RCC 7860 (cell line): ENCODE data around the gene UNC119B.

Source experiments
- DNase-seq: peaks from one replicate; pipeline ENCODE4 v3.0.0-alpha.2; 2015; ENCODE audit warnings: low spot score
- FAIRE-seq: peaks from 2 replicates; lab custom pipeline; 2012; peaks lifted over from hg19 to GRCh38; lab: Jason Lieb, UNC

Gene UNC119B

DNA sequence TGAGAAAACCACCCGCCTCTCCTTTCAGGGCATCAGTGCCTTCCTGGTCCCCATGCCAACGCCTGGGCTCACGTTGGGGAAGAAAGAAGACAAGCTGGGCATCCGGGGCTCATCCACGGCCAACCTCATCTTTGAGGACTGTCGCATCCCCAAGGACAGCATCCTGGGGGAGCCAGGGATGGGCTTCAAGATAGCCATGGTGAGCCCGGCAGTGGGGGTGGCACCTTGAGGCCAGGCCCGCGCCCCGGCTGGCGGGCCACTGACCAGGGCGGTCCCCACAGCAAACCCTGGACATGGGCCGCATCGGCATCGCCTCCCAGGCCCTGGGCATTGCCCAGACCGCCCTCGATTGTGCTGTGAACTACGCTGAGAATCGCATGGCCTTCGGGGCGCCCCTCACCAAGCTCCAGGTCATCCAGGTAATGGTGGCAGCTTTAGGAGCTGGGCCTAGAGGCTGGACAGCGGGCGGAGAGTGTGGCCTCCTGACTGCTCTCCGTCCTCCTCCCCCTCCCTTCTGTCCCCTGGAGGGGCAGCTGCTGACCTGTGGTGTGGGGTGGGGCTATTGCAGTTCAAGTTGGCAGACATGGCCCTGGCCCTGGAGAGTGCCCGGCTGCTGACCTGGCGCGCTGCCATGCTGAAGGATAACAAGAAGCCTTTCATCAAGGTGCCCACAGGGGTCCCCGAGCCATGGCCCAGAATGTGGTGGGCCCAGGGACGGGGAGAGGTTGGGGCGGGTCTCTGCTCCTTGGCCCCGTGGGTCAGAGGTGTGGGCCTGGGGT is 28.2 kb downstream of the UNC119B start:
- no peak for FAIRE-seq
- no peak for DNase-seq

DNA sequence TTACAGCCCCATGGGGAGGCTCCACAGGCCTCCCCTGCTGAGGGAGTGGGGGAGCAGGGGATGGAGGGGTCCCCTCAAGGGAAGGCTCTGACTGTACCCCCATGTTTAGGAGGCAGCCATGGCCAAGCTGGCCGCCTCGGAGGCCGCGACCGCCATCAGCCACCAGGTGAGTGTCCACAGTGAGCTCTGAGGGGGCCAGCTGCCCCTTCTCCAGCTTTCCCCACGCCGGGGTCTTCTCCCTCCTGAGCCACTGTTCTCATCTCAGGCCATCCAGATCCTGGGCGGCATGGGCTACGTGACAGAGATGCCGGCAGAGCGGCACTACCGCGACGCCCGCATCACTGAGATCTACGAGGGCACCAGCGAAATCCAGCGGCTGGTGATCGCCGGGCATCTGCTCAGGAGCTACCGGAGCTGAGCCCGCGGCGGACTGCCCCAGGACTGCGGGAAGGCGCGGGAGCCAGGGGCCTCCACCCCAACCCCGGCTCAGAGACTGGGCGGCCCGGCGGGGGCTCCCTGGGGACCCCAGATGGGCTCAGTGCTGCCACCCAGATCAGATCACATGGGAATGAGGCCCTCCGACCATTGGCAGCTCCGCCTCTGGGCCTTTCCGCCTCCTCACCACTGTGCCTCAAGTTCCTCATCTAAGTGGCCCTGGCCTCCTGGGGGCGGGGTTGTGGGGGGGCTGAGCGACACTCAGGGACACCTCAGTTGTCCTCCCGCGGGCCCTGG is 28.9 kb downstream of the UNC119B start:
- DNase-seq (no peak), FAIRE-seq (no peak)

DNA sequence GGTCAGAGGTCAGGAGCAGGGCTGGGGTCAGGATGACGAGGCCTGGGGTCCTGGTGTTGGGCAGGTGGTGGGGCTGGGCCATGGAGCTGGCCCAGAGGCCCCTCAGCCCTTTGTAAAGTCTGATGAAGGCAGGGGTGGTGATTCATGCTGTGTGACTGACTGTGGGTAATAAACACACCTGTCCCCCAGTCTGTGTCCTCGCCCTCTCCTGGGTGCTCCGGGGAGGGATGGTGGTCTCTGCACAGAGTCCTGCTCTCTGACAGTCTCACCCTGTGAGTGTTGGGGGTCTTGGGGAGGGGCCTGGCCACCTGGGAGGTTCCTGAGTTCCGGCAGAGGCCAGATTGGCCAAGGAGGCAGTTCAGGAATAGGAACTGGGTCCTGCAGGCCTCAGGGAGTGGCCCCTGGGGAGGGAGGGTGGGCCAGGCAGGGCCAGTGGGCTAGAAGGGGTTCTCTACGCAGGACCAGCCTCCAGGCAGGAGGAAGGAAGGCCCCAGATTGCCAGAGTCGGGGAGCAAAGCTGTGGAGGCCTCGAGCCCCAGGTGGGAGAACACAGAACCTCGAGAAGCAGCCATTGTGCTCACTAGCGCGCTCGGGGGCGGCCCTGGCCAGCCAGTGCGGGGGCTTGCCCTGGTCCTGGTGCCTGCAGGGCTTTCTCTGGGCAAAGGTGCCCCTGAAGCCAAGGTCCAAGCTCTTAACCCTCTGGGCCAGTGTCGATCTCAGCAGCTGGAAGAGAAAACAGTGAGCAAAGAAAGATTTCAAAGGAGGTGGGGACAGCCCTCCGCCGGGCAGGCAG is 29.8 kb downstream of the UNC119B start:
- FAIRE-seq: no peak

GRCh38 chr12:120740871-120741270 is 30.6 kb downstream of the UNC119B start:
- FAIRE-seq (no peak), DNase-seq (no peak)

More for the DNA sequence above, 29.8 kb downstream of the UNC119B start:
- DNase-seq: no peak

DNA sequence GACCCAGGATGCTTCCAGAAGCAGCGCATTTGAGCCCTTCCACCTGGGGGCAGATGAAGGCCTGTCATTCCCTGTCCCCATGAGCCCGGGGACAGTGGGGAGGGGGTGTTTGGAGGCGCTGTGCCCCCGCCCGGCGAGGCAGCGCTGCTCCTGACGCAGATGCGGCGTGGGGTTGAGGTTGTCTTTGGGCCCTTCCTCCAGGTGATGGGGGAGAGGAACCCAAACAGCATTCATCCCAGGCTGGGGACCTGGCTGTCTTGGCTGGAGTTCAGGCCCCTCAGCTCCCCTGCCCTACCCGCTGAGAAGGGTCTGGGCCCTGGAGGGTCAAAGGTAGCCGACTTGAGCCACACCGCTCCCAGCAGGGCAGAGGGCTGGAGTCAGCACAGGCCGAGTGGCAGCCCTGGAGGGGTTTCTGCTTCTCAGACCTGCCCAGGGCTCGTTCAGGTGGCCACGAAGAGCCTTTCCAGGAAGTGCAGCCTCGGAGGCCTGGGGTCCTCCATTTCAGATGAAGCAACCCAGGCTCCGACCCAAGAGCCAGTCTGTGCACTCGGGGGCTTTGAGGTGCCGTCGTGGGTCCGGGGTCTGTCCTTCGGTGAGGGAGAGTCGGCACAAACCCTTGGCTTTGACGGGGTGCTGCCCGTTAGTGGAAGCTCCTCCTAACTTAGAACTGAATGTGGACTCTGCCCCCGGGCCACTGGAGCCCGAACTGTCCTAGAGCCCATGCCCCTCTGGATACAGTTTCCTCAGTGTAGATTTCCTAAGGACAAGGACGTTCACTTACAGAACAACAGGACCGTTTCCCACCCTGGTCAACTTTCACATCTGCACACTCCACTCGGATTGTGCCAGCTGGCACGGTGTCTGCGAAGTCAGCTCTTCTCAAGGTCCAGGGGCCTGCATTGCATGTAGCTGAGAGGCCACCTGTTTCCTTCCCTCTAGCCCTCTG is 31.5 kb downstream of the UNC119B start:
- DNase-seq (no peak), FAIRE-seq (no peak)

DNA sequence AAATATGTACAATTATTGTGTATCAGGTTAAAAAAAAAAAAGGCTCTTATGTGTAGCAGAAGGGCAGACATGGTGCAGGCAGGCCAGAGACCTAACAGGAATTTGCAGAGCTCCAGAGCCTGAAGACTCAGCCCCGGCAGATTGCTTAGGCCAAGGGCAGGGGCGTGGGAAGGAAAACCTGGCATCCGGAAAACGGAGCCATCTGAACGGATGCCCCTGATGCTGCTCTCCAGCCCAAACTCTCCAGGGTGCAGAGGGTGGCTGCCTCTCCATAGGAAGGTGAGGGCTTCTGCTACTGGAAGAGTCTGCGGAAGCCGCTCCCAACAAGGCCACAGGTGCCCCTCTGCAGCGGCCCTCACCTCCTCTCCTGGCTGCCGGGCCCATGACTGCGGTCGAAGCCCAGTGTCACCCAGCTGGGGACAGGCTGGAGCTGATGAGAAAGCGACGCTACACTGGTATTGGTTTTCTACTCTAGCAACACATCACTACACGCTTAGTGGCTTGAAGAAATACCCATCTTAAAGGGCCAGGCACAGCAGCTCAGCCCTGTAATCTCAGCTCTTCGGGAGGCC is 34.8 kb downstream of the UNC119B start:
- DNase-seq (no peak), FAIRE-seq (no peak)

DNA sequence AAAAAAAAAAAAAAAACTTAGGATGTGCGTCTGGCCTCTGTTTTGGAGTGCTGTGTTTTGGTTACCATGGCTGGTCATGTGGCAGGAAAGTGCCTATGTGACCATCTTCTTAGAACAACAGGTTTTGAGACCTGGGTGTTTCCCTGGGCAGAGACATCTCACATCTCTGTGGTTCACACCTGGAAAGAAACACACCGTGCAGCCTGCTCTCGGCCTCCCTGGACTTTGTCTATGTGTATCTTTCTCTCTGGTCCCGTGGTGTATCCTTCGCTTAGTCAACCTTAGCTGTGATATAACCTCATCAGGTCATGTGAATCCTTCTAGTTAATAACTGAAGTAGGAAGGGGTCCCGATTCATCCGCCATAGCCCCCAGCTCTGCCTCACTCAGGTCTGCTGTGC is 38.0 kb downstream of the UNC119B start:
- FAIRE-seq (no peak), DNase-seq (no peak)

DNA sequence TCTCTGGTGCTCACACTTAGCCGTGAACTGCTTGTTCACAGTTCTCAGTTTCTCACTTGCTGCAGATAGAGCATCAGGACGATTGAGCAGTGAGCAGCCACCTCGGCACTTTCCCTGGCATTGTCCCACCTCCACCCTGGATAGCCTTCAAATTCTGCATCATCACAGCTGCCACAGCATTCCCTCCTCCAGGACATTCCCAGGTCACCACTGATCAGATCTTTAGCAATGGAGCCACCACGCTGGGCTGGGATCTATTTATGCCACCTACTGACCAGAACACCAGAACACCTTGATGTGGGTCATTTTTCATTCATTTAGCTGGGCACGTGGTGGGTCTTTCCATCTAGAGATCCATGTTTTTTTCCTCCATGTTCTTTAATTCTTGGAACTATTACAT is 39.0 kb downstream of the UNC119B start:
- FAIRE-seq (no peak), DNase-seq (no peak)

- FAIRE-seq (no peak), DNase-seq (no peak)
Observed at GRCh38 chr12:120750806-120751205, 40.5 kb downstream of the UNC119B start.

DNA sequence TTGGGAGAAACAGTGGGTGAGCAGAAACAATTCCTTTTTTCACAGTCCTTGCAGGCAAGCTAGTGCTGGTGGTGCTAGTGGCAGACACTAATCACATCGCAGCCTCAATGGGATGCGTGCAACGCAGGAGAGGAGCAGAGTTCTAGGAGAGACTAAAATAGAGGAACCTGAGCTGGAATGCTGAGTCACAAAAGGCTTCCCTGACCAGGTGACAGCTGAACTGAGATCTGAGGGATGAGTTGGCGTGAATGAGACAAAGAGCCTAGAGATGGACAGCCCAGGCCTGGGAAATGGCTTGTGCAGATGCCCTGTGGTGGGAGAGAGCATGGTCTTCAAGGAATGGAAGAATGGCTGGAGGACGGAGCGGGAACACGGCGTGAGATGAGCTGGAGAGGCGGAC is 41.1 kb downstream of the UNC119B start:
- no peak for FAIRE-seq
- no peak for DNase-seq

- DNase-seq (no peak), FAIRE-seq (no peak)
Observed at GRCh38 chr12:120754792-120755191, 44.5 kb downstream of the UNC119B start.

- DNase-seq: no peak
- no peak for FAIRE-seq
Observed at GRCh38 chr12:120755269-120755668, 45.0 kb downstream of the UNC119B start.

- FAIRE-seq (no peak), DNase-seq (no peak)
Observed at GRCh38 chr12:120757226-120757742, 47.0 kb downstream of the UNC119B start.

- FAIRE-seq: no peak
- no peak for DNase-seq
Observed at GRCh38 chr12:120757949-120758348, 47.7 kb downstream of the UNC119B start.

- FAIRE-seq (no peak), DNase-seq (no peak)
Observed at GRCh38 chr12:120758798-120759590, 48.7 kb downstream of the UNC119B start.

DNA sequence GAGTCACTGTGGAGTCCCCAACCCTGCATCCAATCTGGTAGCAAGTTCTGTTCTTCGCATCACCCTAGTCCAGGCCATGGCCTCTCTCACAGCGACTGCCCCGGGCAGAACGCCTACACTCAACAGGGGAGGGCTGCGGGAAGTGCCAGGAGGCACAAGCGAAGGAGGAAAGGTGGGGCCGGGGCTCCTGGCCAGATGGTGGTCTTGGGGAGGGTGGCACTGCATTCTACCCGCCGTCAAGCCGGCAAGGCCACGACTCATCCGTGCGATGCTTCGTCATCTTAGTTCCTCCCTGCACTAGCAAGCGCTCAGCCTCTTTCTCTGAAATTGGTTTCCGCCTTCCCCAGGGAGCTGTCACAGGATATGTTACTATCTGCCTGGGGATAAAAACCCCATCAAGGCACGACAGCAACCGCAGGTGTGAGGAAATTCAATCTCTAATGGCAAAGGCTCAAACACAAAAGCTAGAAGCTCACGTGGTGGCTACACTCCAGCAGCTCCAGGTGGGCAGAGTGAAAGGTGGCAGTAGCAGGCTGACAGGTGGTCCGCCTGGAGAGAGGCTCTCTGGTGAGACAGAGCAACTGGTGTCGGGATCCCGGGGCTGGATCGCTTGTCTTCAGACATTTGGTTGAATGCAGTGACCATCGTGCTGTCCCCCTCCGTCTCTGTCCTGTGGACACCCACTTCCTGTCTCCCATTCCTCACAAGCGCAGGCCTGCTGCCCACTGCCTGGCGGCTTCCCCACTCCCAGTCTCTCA is 49.5 kb downstream of the UNC119B start:
- no peak for FAIRE-seq
- DNase-seq: no peak

DNA sequence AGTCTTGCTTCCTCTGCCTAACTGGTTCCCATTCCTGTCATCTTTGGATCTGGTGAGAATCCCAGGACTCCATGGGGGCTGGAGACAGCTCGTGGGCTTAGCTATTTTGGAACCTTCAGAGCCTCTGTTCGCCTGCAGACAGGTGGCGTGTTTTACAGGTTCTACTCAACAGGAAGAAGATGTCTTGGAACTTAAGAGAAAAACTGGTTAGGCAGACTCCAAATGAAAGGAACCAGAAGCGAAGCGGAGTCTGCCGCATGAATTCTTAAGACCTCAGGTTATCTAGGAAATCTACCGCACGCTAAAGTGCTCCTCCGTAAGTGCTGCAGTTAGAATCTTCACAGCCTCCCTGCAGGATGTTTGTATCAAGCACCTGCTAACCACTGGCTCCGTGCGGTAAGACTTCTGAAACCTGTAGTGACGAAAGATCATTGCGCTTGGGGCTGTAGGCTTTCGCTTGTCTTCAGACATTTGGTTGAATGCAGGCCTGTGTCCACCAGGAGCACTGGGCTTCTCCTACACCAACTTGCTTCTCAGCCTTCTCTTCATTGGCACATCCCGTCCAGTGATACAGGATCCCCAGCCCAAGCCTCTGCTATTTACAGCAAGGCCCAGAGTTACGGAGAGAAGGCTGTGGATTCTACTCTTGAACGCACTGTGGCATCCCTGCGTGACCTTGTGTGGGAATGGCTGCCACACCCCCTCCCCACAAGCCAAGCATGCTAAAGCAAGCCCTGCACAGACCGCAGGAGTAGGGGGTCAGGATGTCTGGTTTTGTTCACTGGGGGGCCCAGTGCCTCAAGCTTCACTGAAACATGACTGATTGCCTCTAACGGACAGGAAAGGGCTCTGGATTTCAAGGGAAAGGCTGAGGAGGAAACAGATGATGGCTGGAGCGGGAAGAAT is 50.3 kb downstream of the UNC119B start:
- FAIRE-seq (no peak), DNase-seq (no peak)
